Pancreas (tissue), 10 donors: Measurements from ENCODE around the gene SLC25A4. TPM values are rescaled to one million over a fixed set of nuclear protein-coding genes. Genes with fewer than 3 reads are reported as not detected.
A peak's percentile ranks its signal among the peaks of the same experiment; 100 is the strongest.

Source experiments
- ATAC-seq, 4 donors: fragments of 200-7000 bp; cut with Tn5 transposase; one replicate each; pipeline versions ENCODE4 v1.8.0 to v1.9.1; 2020; ENCODE audit warnings: mild to moderate bottlenecking in 4 of 4, moderate library complexity in 4 of 4
- DNase-seq, 6 donors: peaks; one replicate each; pipeline ENCODE4 v3.0.0-alpha.2; 2020
- FAIRE-seq: peaks from 2 replicates; lab custom pipeline; 2012; peaks lifted over from hg19 to GRCh38; lab: Jason Lieb, UNC
- H3K27ac ChIP-seq, 4 donors: fragments of 200-600 bp; sonication (generic); 1 replicate in 3 of 4; 2 replicates in 1 of 4; pipeline versions ENCODE4 v1.5.0 to v1.8.0; 2020
- H3K27me3 ChIP-seq, 4 donors: fragments of 200-600 bp; one replicate each; pipeline ENCODE4 v1.8.0; 2021
- H3K36me3 ChIP-seq, 3 donors: fragments of 200-600 bp; sonication (generic) in 1 of 3; one replicate each; pipeline versions ENCODE4 v1.5.0 to v1.8.0; 2020 to 2021
- H3K4me1 ChIP-seq, 3 donors: fragments of 200-600 bp; one replicate each; pipeline ENCODE4 v1.8.0; 2021
- H3K4me3 ChIP-seq, 4 donors: fragments of 200-600 bp; sonication (generic) in 2 of 4; one replicate each; pipeline versions ENCODE4 v1.5.0 to v1.8.0; 2020 to 2021
- H3K9me3 ChIP-seq, 4 donors: fragments of 200-600 bp; one replicate each; pipeline ENCODE4 v1.8.0; 2021
- CTCF ChIP-seq, 4 donors: fragments of 200-600 bp; sonication (generic) in 3 of 4; IDR thresholded peaks; one replicate each; pipeline versions ENCODE4 v1.5.0 to v1.8.0; 2021; ENCODE audit warnings: antibody characterized with exemption in 4 of 4
- WGBS, 2 donors: extraction: QIAGEN DNeasy Blood & Tissue Kit; methylation state at CpG; one replicate each; pipeline ENCODE4 v1.1.7; 2013; 5-methylcytosine and 5-hydroxymethylcytosine counted together
- intact Hi-C, 3 donors: fragments of 100-400 bp; cut with DNase I; formaldehyde crosslinking; loops; one replicate each; pipeline versions ENCODE4 v1.11.1 to v1.14.2; 2022
- polyA plus RNA-seq, 2 donors: library from polyadenylated mRNA; stranded (reverse); fragments of 200-250 nt; gene quantifications; one replicate each; pipeline ENCODE4 v1.2.3, GENCODE V29; 2013
- total RNA-seq, 6 donors: library from RNA; stranded (reverse); fragmentation: NEBNext Ultra II Directional in 4 of 6; extraction: Animal tissue kit (Norgen Biotek cat#: 25700) in 4 of 6; gene quantifications; one replicate each; pipeline versions ENCODE4 v1.2.1 to v1.2.4, GENCODE V29; 2021 to 2023
- donor health status: healthy with polysubstance abuse.
- donor health status: DM: no; HTN: no; CAD: no; lungs with moderate emphysema.
- donor health status: DM: no; HTN: no; CAD: no.
- donor health status: control.
- donor health status: control.
- donor health status: Bipolar disorder and iron deficiency.
- donor health status: DM: yes; HTN: yes; CAD: no.
- donor health status: DM: no; HTN: no; CAD: no.
- donor health status: DM: no; HTN: no; CAD: no.
- donor health status: DM: yes; HTN: yes; CAD: no.

The SLC25A4 gene
- 10 to 100 TPM; 12.6 to 16.7 (median 13.5) TPM for total RNA-seq
- 10 to 100 TPM; 12.4 to 26.5 TPM for polyA plus RNA-seq

DNA sequence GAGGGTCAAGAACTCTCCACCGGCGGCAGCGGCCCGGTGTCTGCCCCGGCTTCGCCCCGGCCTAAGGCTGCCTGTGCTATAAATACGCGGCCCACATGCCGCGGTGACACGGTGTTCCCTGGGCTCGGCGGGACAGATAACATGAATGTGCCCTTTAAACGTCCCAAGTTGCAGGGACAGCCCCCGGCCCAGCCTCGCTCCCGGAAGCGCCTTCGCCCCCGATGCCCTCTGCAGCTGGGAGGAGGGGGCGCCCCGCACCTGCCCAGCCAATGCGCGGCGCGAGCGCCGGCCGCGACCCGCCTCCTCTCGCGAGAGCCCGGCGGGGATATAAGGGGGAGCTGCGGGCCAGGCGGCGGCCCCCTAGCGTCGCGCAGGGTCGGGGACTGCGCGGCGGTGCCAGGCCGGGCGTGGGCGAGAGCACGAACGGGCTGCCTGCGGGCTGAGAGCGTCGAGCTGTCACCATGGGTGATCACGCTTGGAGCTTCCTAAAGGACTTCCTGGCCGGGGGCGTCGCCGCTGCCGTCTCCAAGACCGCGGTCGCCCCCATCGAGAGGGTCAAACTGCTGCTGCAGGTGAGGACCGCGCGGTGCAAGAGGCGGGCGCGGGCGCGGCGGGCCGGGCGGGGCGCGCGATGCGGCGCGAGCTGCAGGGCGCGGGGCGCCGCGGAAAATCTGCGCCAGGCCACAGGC is at the start of gene SLC25A4:
TSS of gene SLC25A4 (plus strand) at position 355 of the 689 bp plus-strand sequence. CDS start at position 462, 107 bp downstream.
- FAIRE-seq (no peak), ATAC-seq (peak; percentile 96 to 99 (median 98)), DNase-seq (peak; percentile 85 to 99 (median 94))
- peak within 1 kb of the TSS; percentile 69 to 80 (median 78) for H3K27ac ChIP-seq
- H3K36me3 ChIP-seq = peaks cover 0 to 5% (median 0%) of the 10 kb centered on the region in 3 donors
- 0 to 1% methylated on average over 72 to 87 of the region's 87 CpGs for WGBS, 2 donors
- no peaks in the 10 kb centered on the region for H3K27me3 ChIP-seq
- no peaks in the 10 kb centered on the region for H3K9me3 ChIP-seq
- intact Hi-C loops = no loop called here
- peak within 1 kb of the TSS; percentile 61 to 81 (median 68) for H3K4me3 ChIP-seq
- TF ChIP-seq CTCF (IDR thresholded peaks at IDR 0.05) = peak; percentile 22 to 55 (median 28)
- peaks cover 0 to 6% (median 0%) of the 10 kb centered on the region in 3 donors for H3K4me1 ChIP-seq

GRCh38 chr4:185093603-185094002 is 49.5 kb upstream of the SLC25A4 start:
- Histone ChIP-seq H3K4me3 (no peak overlapping the region), H3K36me3 (no peaks in the 10 kb centered on the region), H3K9me3 (no peaks in the 10 kb centered on the region), H3K4me1 (peaks cover 0 to 4% (median 0%) of the 10 kb centered on the region in 3 donors), H3K27ac (no peak overlapping the region), H3K27me3 (no peaks in the 10 kb centered on the region)
- intact Hi-C loops = loop anchor here in 1 of 3 donors (10.0 kb wide), 1 partner anchor 49 kb away; no protein-coding TSS in a partner anchor
- FAIRE-seq (no peak), DNase-seq (no peak), ATAC-seq (no peak)
- no peak for TF ChIP-seq CTCF (IDR thresholded peaks at IDR 0.05)
- WGBS, 2 donors = 58 to 60% methylated on average over 3 of the region's 3 CpGs

DNA sequence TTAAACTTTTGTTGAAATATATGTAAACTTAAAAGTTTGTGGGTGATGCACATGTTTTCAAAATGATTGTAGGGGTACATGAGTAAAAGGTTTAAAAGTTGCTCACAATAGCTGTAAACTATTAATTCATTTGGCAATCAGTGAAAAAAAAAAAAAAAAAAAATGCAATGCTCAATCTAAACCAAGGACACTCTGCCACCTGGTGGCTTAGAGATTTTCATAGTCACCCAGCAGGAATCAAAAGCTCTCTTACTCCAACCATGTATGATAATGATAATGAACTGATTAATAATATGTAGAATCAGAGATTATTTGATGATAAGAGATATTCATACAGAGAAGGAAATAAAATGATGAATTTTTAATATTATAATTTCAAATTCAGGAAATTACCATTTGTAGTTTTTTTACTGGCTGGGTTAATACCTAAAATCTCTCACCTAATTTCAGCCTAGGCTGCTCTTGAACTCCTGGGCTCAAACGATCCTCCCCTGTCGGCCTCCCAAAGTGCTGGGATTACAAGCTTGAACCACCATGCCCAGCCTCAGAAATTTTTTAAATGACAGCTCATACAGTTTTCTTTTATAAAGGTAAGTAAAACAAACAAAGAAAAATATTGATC is 46.9 kb upstream of the SLC25A4 start:
- H3K27me3 ChIP-seq = no peaks in the 10 kb centered on the region
- peaks cover 0 to 4% (median 0%) of the 10 kb centered on the region in 3 donors for H3K4me1 ChIP-seq
- TF ChIP-seq CTCF (IDR thresholded peaks at IDR 0.05) = peak; percentile 17 to 51 (median 38)
- 8 to 10% methylated on average over 2 of the region's 2 CpGs for WGBS, 2 donors
- H3K9me3 ChIP-seq = no peaks in the 10 kb centered on the region
- no peak overlapping the region for H3K27ac ChIP-seq
- FAIRE-seq (peak; percentile 94), DNase-seq (peak in 3 of 6 donors; percentile 40 to 50 (median 48)), ATAC-seq (peak; percentile 48 to 84 (median 78))
- no peaks in the 10 kb centered on the region for H3K36me3 ChIP-seq
- intact Hi-C loops = loop anchor here in 1 of 3 donors (10.0 kb wide), 1 partner anchor 51 kb away; no protein-coding TSS in a partner anchor
- H3K4me3 ChIP-seq = no peak overlapping the region

GRCh38 chr4:185098474-185098873 is 44.6 kb upstream of the SLC25A4 start:
- no peaks in the 10 kb centered on the region for H3K36me3 ChIP-seq
- no peak overlapping the region for H3K4me3 ChIP-seq
- no peaks in the 10 kb centered on the region for H3K9me3 ChIP-seq
- DNase-seq (no peak), FAIRE-seq (no peak), ATAC-seq (no peak)
- H3K27ac ChIP-seq = no peak overlapping the region
- peaks cover 0 to 4% (median 0%) of the 10 kb centered on the region in 3 donors for H3K4me1 ChIP-seq
- TF ChIP-seq CTCF (IDR thresholded peaks at IDR 0.05) = no peak
- intact Hi-C loops = loop anchor here in 1 of 3 donors (10.0 kb wide), 1 partner anchor 54 kb away; no protein-coding TSS in a partner anchor
- H3K27me3 ChIP-seq = no peaks in the 10 kb centered on the region
